Endodermal cell (in vitro differentiated cells): ENCODE results near the gene OCA2. TPM values are rescaled to one million over a fixed set of nuclear protein-coding genes. Genes with fewer than 3 reads are reported as not detected.

ENCODE experiments used
- DNase-seq: peaks from one replicate; pipeline ENCODE4 v3.0.0-alpha.2; 2017
- H3K27ac ChIP-seq: 2 replicates; pipeline ENCODE4 v1.5.1; 2013; ENCODE audit warnings: mild to moderate bottlenecking, low read depth, low read length, moderate library complexity
- H3K27me3 ChIP-seq: 2 replicates; pipeline ENCODE4 v1.6.1; 2013; ENCODE audit warnings: mild to moderate bottlenecking, low read length, moderate library complexity; ENCODE audit not compliant: insufficient read depth, control insufficient read depth, poor library complexity, severe bottlenecking
- H3K36me3 ChIP-seq: 2 replicates; pipeline ENCODE4 v1.7.0; 2013; ENCODE audit warnings: mild to moderate bottlenecking, low read length, moderate library complexity; ENCODE audit not compliant: control insufficient read depth, insufficient read depth
- H3K4me1 ChIP-seq: one replicate; pipeline ENCODE4 v1.7.0; 2013; ENCODE audit warnings: low read length; ENCODE audit not compliant: control insufficient read depth, insufficient read depth
- H3K4me3 ChIP-seq: 2 replicates; pipeline ENCODE4 v1.5.1; 2013; ENCODE audit warnings: mild to moderate bottlenecking, low read length, moderate library complexity
- H3K9ac ChIP-seq: 2 replicates; pipeline ENCODE4 v1.6.1; 2013; ENCODE audit warnings: mild to moderate bottlenecking, low read length, moderate library complexity; ENCODE audit not compliant: poor library complexity, severe bottlenecking; ENCODE audit errors: extremely low read depth
- H3K9me3 ChIP-seq: 2 replicates; pipeline ENCODE4 v1.6.1; 2013; ENCODE audit warnings: mild to moderate bottlenecking, low read length, moderate library complexity; ENCODE audit not compliant: control insufficient read depth
- H3K27ac Mint-ChIP-seq: 2 replicates; pipeline ENCODE4 v1.8.0; 2020; ENCODE audit warnings: mixed read lengths
- H3K27me3 Mint-ChIP-seq: 2 replicates; pipeline ENCODE4 v1.8.0; 2021; ENCODE audit warnings: mild to moderate bottlenecking, mixed read lengths; ENCODE audit not compliant: insufficient read depth
- H3K36me3 Mint-ChIP-seq: 2 replicates; pipeline ENCODE4 v1.8.0; 2020; ENCODE audit warnings: low read depth, mixed read lengths
- H3K4me1 Mint-ChIP-seq: 2 replicates; pipeline ENCODE4 v1.8.0; 2020; ENCODE audit warnings: mixed read lengths
- H3K4me3 Mint-ChIP-seq: 2 replicates; pipeline ENCODE4 v1.8.0; 2020; ENCODE audit warnings: mild to moderate bottlenecking, moderate library complexity, mixed read lengths
- H3K9me3 Mint-ChIP-seq: 2 replicates; pipeline ENCODE4 v1.8.0; 2020; ENCODE audit warnings: mild to moderate bottlenecking, mixed read lengths
- CTCF ChIP-seq: fragments of 200-600 bp; sonication (generic); conservative IDR thresholded peaks from 2 replicates; pipeline ENCODE4 v1.5.0; 2021; ENCODE audit warnings: antibody characterized with exemption, mild to moderate bottlenecking
- WGBS, 2 experiments: methylation state at CpG; one replicate each; pipeline versions ENCODE4 v1.1.5 to v1.1.7; 2013; ENCODE audit warnings: missing lambda C conversion rate in 2 of 2, mixed read lengths in 1 of 2; ENCODE audit not compliant: insufficient coverage in 1 of 2, insufficient read length in 1 of 2; 5-methylcytosine and 5-hydroxymethylcytosine counted together
- total RNA-seq, 2 donors: library from RNA; stranded (reverse); fragmentation: NEBNext Ultra II Directional in 1 of 2; extraction: Animal tissue kit (Norgen Biotek cat#: 25700) in 1 of 2; gene quantifications; 2 replicates in 1 of 2; 3 replicates in 1 of 2; pipeline ENCODE4 v1.2.1, GENCODE V29; 2021

Gene OCA2
- total RNA-seq, 2 donors from 2014 or later: 0.29 to 0.84 TPM

- H3K9me3 ChIP-seq: no peaks in the 10 kb centered on the region
- Mint-ChIP-seq H3K4me3 (no peak overlapping the region), H3K9me3 (no peaks in the 10 kb centered on the region), H3K27me3 (peaks cover 6% of the 10 kb centered on the region), H3K27ac (no peak overlapping the region), H3K36me3 (no peaks in the 10 kb centered on the region), H3K4me1 (no peaks in the 10 kb centered on the region)
- H3K4me1 ChIP-seq: no peaks in the 10 kb centered on the region
- no peaks in the 10 kb centered on the region for H3K27me3 ChIP-seq
- H3K4me3 ChIP-seq: no peak overlapping the region
- H3K27ac ChIP-seq: no peak overlapping the region
- no peak for TF ChIP-seq CTCF
- DNase-seq: no peak
- H3K36me3 ChIP-seq: no peaks in the 10 kb centered on the region
- H3K9ac ChIP-seq: no peak overlapping the region
- 96 to 100% methylated on average over 14 to 20 of the region's 20 CpGs for WGBS, 2 experiments
Observed at GRCh38 chr15:28081594-28081993, 17.5 kb downstream of the OCA2 start.

GRCh38 chr15:28080386-28080785 is 18.7 kb downstream of the OCA2 start:
- peaks cover 6% of the 10 kb centered on the region for H3K27me3 Mint-ChIP-seq
- H3K4me1 Mint-ChIP-seq: no peaks in the 10 kb centered on the region
- no peak overlapping the region for H3K4me3 Mint-ChIP-seq
- H3K27ac Mint-ChIP-seq: no peak overlapping the region
- no peak for DNase-seq
- Histone ChIP-seq H3K9me3 (no peaks in the 10 kb centered on the region), H3K9ac (no peak overlapping the region), H3K27me3 (no peaks in the 10 kb centered on the region), H3K27ac (no peak overlapping the region), H3K36me3 (no peaks in the 10 kb centered on the region), H3K4me3 (no peak overlapping the region), H3K4me1 (no peaks in the 10 kb centered on the region)
- peak; percentile 26 for TF ChIP-seq CTCF
- WGBS, 2 experiments: 63 to 73% methylated on average over 3 to 8 of the region's 8 CpGs
- H3K36me3 Mint-ChIP-seq: no peaks in the 10 kb centered on the region
- H3K9me3 Mint-ChIP-seq: no peaks in the 10 kb centered on the region

- no peaks in the 10 kb centered on the region for H3K9me3 ChIP-seq
- Mint-ChIP-seq H3K36me3 (no peaks in the 10 kb centered on the region), H3K4me1 (no peaks in the 10 kb centered on the region), H3K4me3 (no peak overlapping the region), H3K27ac (no peak overlapping the region), H3K9me3 (no peaks in the 10 kb centered on the region), H3K27me3 (peaks cover 6% of the 10 kb centered on the region)
- no peaks in the 10 kb centered on the region for H3K36me3 ChIP-seq
- no peak overlapping the region for H3K4me3 ChIP-seq
- no peak for DNase-seq
- 89 to 95% methylated on average over 3 to 9 of the region's 9 CpGs for WGBS, 2 experiments
- H3K27ac ChIP-seq: no peak overlapping the region
- H3K27me3 ChIP-seq: no peaks in the 10 kb centered on the region
- TF ChIP-seq CTCF: no peak
- H3K4me1 ChIP-seq: no peaks in the 10 kb centered on the region
- H3K9ac ChIP-seq: no peak overlapping the region
Observed at GRCh38 chr15:28079313-28079969, 19.7 kb downstream of the OCA2 start.
